Measurements from ENCODE around the gene SMCO2.

GRCh38 chr12:27425306-27425705, 21.2 kb upstream of the SMCO2 start:
- no peak for TF ChIP-seq CTCF (IDR thresholded peaks at IDR 0.05)
- TF ChIP-seq POLR2A (IDR thresholded peaks at IDR 0.05), result no peak
- TF ChIP-seq EP300 (IDR thresholded peaks at IDR 0.05), result no peak
- TF ChIP-seq POLR2AphosphoS5 (IDR thresholded peaks at IDR 0.05), result no peak

Measured in upper lobe of left lung (tissue), 4 donors.